GM12878 (cell line): Measurements from ENCODE around the gene TCF7L2. TPM values are rescaled to one million over a fixed set of nuclear protein-coding genes. Genes with fewer than 3 reads are reported as not detected.

Experiments
- ATAC-seq: fragments of 200-7000 bp; cut with Tn5 transposase; 3 replicates; pipeline ENCODE4 v1.9.1; 2020; ENCODE audit warnings: mild to moderate bottlenecking, moderate library complexity
- BruUV-seq: library from RNA; stranded (reverse); fragments of 400-500 nt; replicated peaks from 2 replicates; lab custom pipeline; 2021; lab: Mats Ljungman, UMichigan
- CTCF ChIA-PET: fragments of 300-600 bp; sonication (Branson Sonifier 250); formaldehyde crosslinking; extraction: SDS; loops from one replicate; lab custom pipeline; 2021; ENCODE audit warnings: inconsistent platforms; lab: Yijun Ruan, JAX
- POLR2A ChIA-PET: fragments of 350-600 bp; formaldehyde crosslinking; extraction: SDS; loops from one replicate; lab custom pipeline; 2021; ENCODE audit warnings: inconsistent platforms; lab: Charles Lee
- RAD21 ChIA-PET: fragments of 300-600 bp; sonication (Branson Sonifier 250); formaldehyde crosslinking; loops from one replicate; lab custom pipeline; 2023; ENCODE audit warnings: antibody characterized with exemption; ENCODE audit not compliant: unreplicated experiment; lab: Charles Lee
- SMC1A ChIA-PET: fragments of 300-600 bp; sonication (Branson Sonifier 250); formaldehyde crosslinking; loops from one replicate; lab custom pipeline; 2023; ENCODE audit not compliant: unreplicated experiment, uncharacterized antibody; lab: Charles Lee
- DNase-seq: peaks from one replicate; pipeline ENCODE4 v3.0.0-alpha.2; 2011; ENCODE audit warnings: low read depth, low spot score
- FAIRE-seq: peaks from 3 replicates; lab custom pipeline; 2011; peaks lifted over from hg19 to GRCh38; lab: Jason Lieb, UNC
- H2AFZ ChIP-seq: 2 replicates; pipeline ENCODE4 v1.6.0; 2011; ENCODE audit warnings: low read depth, low read length, control low read depth; ENCODE audit not compliant: control insufficient read depth
- H3K27ac ChIP-seq: 2 replicates; pipeline ENCODE4 v1.5.1; 2011; ENCODE audit warnings: control low read depth; ENCODE audit not compliant: control insufficient read depth, insufficient read depth
- H3K27me3 ChIP-seq, 2 experiments: replicated peaks in 1 of 2; 2 replicates each; pipeline versions ENCODE4 v1.6.0 to v1.6.1; 2011; ENCODE audit warnings: low read length in 1 of 2; ENCODE audit not compliant: control insufficient read depth in 2 of 2, insufficient read depth in 2 of 2
- H3K36me3 ChIP-seq, 2 experiments: 2 replicates each; pipeline ENCODE4 v1.5.1; 2011; ENCODE audit warnings: low read length in 1 of 2; ENCODE audit not compliant: control insufficient read depth in 2 of 2, insufficient read depth in 2 of 2
- H3K4me1 ChIP-seq: 2 replicates; pipeline ENCODE4 v1.6.1; 2011; ENCODE audit warnings: mild to moderate bottlenecking, low read length, moderate library complexity, mixed read lengths; ENCODE audit not compliant: control insufficient read depth, insufficient read depth
- H3K4me2 ChIP-seq: 2 replicates; pipeline ENCODE4 v1.6.0; 2011; ENCODE audit warnings: control low read depth; ENCODE audit not compliant: control insufficient read depth, insufficient read depth
- H3K4me3 ChIP-seq: fragments of 200-600 bp; sonication (generic); 2 replicates; pipeline ENCODE4 v1.5.1; 2016
- H3K79me2 ChIP-seq: 2 replicates; pipeline ENCODE4 v1.6.0; 2011; ENCODE audit warnings: low read length; ENCODE audit not compliant: control insufficient read depth, insufficient read depth
- H3K9ac ChIP-seq: 2 replicates; pipeline ENCODE4 v1.8.0; 2011; ENCODE audit warnings: low read length, control low read depth, mixed read lengths; ENCODE audit not compliant: control insufficient read depth, insufficient read depth
- H3K9me3 ChIP-seq: replicated peaks from 3 replicates; pipeline ENCODE4 v1.5.1; 2011; ENCODE audit warnings: mild to moderate bottlenecking, low read length; ENCODE audit not compliant: control insufficient read depth, insufficient read depth
- H4K20me1 ChIP-seq: 2 replicates; pipeline ENCODE4 v1.6.0; 2011; ENCODE audit not compliant: control insufficient read depth, insufficient read depth
- ASH2L ChIP-seq: fragments of 300-600, 200-600 bp; sonication (generic); IDR thresholded peaks from 2 replicates; pipeline ENCODE4 v1.6.1; 2017; ENCODE audit warnings: low read depth, mild to moderate bottlenecking, borderline replicate concordance
- CHD2 ChIP-seq: IDR thresholded peaks from 2 replicates; pipeline ENCODE4 v1.6.1; 2011; ENCODE audit warnings: low read depth, low read length, improper control_type of control experiment, borderline replicate concordance
- EED ChIP-seq: sonication (generic); IDR thresholded peaks from 2 replicates; pipeline ENCODE4 v1.6.1; 2016; ENCODE audit warnings: antibody characterized with exemption, low read depth
- EP300 ChIP-seq, 2 experiments: fragments of 150-350 bp in 1 of 2; IDR thresholded peaks; 2 replicates each; pipeline ENCODE4 v1.6.1; 2011 to 2012; ENCODE audit warnings: low read depth in 2 of 2, low read length in 2 of 2, borderline replicate concordance in 1 of 2, improper control_type of control experiment in 1 of 2, inconsistent platforms in 1 of 2; ENCODE audit not compliant: control insufficient read depth in 1 of 2
- ESRRA ChIP-seq: IDR thresholded peaks from 2 replicates; pipeline ENCODE4 v1.6.1; 2012; ENCODE audit warnings: mild to moderate bottlenecking, low read length, improper control_type of control experiment
- MTA2 ChIP-seq: fragments of 450-650 bp; IDR thresholded peaks from 2 replicates; pipeline ENCODE4 v1.6.1; 2016; ENCODE audit warnings: low read depth, mild to moderate bottlenecking, moderate library complexity
- SUZ12 ChIP-seq: fragments of 200-600 bp; sonication (generic); IDR thresholded peaks from one replicate; pipeline ENCODE4 v1.6.1; 2018; ENCODE audit warnings: antibody characterized with exemption, mild to moderate bottlenecking; ENCODE audit not compliant: unreplicated experiment
- ZNF274 ChIP-seq: IDR thresholded peaks from one replicate; pipeline ENCODE4 v1.8.0; 2011; ENCODE audit not compliant: insufficient read length, insufficient read depth
- WGBS: methylation state at CpG from one replicate; pipeline ENCODE4 v1.1.6; 2016; ENCODE audit warnings: low lambda C conversion rate; ENCODE audit not compliant: insufficient replicate concordance, insufficient coverage; ENCODE audit errors: missing lambda C conversion rate; 5-methylcytosine and 5-hydroxymethylcytosine counted together
- in situ Hi-C: fragments of 300-500 bp; cut with MboI; formaldehyde crosslinking; loops from 9 replicates; pipeline ENCODE4 v1.14.3; 2018; ENCODE audit warnings: mixed read lengths
- intact Hi-C: fragments of 100-400 bp; cut with micrococcal nuclease; formaldehyde crosslinking; loops from one replicate; pipeline ENCODE4 v1.14.2; 2022; ENCODE audit not compliant: unreplicated experiment
- polyA plus RNA-seq, 11 experiments: library from polyadenylated mRNA; depleted of rRNA in 4 of 11; unstranded in 6 of 11; stranded (reverse) in 5 of 11; fragments of >200 nt; fragmentation: Nextera tagmentation in 4 of 11; fragmentation: Illumina TruSeq in 1 of 11; extraction: Ambion mirVana in 4 of 11; extraction: Trizol in 1 of 11; gene quantifications; 1 replicate in 1 of 11; 2 replicates in 10 of 11; pipeline versions ENCODE4 v1.2.1 to v1.2.3, GENCODE V29; 2011 to 2016; ENCODE audit warnings: inconsistent platforms in 2 of 11, missing spikeins in 2 of 11, low read depth in 1 of 11
- total RNA-seq, 4 experiments: library from RNA; depleted of rRNA in 3 of 4; stranded (reverse); fragments of >200 nt in 3 of 4; fragmentation: Illumina TruSeq in 1 of 4; extraction: Trizol in 1 of 4; gene quantifications; 2 replicates each; pipeline versions ENCODE4 v1.2.1 to v1.2.3, GENCODE V29; 2013 to 2021
- TF ChIP-seq, protein P1 (sequence below): IDR thresholded peaks from 2 replicates; pipeline ENCODE4 v1.6.1; 2011; ENCODE audit warnings: low read depth, mild to moderate bottlenecking, low read length, moderate library complexity, borderline replicate concordance; ENCODE audit errors: extremely low read depth
- TF ChIP-seq, protein P2 (sequence below): IDR thresholded peaks from 2 replicates; pipeline ENCODE4 v1.6.1; 2011; ENCODE audit warnings: low read depth, low read length, improper control_type of control experiment, borderline replicate concordance
- TF ChIP-seq, protein P3 (sequence below): IDR thresholded peaks from 2 replicates; pipeline ENCODE4 v1.6.1; 2011; ENCODE audit warnings: borderline replicate concordance, low read depth, mild to moderate bottlenecking, moderate library complexity, mixed read lengths, low read length; ENCODE audit not compliant: insufficient read depth; ENCODE audit errors: extremely low read length
- TF ChIP-seq, protein P4 (sequence below): fragments of 450-650 bp; IDR thresholded peaks from 2 replicates; pipeline ENCODE4 v1.6.1; 2017; ENCODE audit warnings: mild to moderate bottlenecking, moderate library complexity

Gene TCF7L2
- total and polyA plus RNA-seq, 10 of the 15 experiments (the other 5 are each of a cell fraction or from before 2014, with no cell fraction given) = 0.02 to 1.1 (median 0.35) TPM; not detected in 4

DNA sequence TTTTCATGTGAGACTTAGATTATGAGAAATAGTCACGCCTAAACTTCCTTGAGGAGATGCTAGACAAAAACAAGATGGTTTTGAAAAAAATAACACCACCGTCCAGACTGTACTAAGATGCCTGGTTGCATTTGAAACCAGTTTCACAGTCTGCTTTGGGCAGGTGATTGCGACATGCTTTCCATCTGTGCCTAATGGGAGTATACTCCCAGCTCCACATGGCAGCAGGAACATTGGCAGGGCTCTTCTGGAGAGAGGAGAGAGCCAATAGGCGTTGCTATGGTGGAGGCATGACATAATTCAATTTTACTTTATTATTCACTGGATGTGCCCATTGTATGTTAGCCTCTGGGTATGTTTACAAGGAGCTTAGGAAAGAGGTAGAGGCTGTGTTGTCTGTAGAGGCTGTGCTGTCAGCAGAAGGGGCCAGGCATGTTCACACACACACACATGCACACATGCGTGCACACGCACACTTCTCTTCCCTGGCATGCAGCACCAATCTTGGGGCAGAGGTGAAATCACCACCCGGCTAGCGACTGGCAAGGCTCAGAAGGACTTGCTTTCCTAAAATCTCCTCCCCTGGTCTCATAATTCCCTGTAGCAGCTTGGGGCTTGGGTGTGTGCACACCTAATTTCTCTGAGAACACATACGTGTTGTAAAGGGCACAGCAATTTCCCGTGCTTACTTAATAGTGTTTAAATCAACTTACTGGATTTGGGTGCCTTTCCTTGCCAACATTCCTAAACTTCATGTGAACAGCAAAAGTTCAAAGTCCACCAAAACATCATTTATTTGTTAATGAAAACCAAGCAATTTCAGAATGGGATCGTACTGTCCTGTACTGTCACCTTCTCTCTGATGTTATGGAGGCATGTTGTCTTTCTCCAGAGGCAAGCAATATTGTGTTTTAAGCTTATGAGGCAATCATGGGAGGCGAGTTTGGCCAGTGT, 162.1 kb downstream of the TCF7L2 start (continued):
- TF ChIP-seq MTA2 (no peak), ZNF274 (no peak)

DNA sequence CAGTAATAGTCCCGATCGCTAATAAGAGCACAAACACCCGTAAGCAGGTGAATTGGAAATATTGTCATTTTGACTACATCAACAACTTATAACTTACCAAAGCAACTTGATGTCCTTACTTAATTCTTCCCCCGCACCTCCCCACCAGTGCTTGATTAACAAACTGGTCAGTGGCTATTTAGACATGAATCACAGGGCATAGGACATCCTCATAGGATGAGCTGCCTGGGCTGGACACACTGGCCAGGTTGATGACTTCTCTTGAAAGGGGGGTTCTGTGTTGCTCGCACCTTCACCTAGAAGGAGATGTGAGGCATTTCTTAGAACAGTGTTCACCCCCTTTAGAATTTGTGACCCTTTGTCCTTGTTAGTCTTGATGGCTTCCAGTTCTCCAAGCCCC, 163.2 kb downstream of the TCF7L2 start:
- ChIA-PET RAD21 (no interaction called here), POLR2A (no interaction called here), CTCF (no interaction called here), SMC1A (no interaction called here)
- Histone ChIP-seq H3K79me2 (no peaks in the 10 kb centered on the region), H3K9ac (no peak overlapping the region), H3K9me3 (no peaks in the 10 kb centered on the region), H3K36me3 (no peaks in the 10 kb centered on the region), H4K20me1 (no peaks in the 10 kb centered on the region), H3K27ac (no peak overlapping the region), H3K4me2 (no peak overlapping the region), H2AFZ (no peak overlapping the region), H3K27me3 (no peaks in the 10 kb centered on the region; a peak in 1 of 4 replicates), H3K4me3 (no peak overlapping the region), H3K4me1 (no peaks in the 10 kb centered on the region)
- no peak for FAIRE-seq
- no peak for ATAC-seq
- DNase-seq = no peak
- WGBS = 77% methylated on average over 5 of the region's 5 CpGs
- intact Hi-C loops = no loop called here
- BruUV-seq = no TSS peak
- in situ Hi-C loops = no loop called here
- TF ChIP-seq, protein P1, sequence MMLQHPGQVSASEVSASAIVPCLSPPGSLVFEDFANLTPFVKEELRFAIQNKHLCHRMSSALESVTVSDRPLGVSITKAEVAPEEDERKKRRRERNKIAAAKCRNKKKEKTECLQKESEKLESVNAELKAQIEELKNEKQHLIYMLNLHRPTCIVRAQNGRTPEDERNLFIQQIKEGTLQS = no peak
- TF ChIP-seq CHD2 (no peak), SUZ12 (no peak), ASH2L (no peak), ESRRA (no peak), EP300 (IDR thresholded peaks at IDR 0.05; ENCODE audit: borderline replicate concordance in 1 of 2, control insufficient read depth in 1 of 2, low read depth in 2 of 2, low read length in 2 of 2) (no peak), EED (no peak)
- TF ChIP-seq, protein P2, sequence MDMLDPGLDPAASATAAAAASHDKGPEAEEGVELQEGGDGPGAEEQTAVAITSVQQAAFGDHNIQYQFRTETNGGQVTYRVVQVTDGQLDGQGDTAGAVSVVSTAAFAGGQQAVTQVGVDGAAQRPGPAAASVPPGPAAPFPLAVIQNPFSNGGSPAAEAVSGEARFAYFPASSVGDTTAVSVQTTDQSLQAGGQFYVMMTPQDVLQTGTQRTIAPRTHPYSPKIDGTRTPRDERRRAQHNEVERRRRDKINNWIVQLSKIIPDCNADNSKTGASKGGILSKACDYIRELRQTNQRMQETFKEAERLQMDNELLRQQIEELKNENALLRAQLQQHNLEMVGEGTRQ = no peak
- TF ChIP-seq, protein P3, sequence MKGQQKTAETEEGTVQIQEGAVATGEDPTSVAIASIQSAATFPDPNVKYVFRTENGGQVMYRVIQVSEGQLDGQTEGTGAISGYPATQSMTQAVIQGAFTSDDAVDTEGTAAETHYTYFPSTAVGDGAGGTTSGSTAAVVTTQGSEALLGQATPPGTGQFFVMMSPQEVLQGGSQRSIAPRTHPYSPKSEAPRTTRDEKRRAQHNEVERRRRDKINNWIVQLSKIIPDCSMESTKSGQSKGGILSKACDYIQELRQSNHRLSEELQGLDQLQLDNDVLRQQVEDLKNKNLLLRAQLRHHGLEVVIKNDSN = no peak
- TF ChIP-seq, protein P4, sequence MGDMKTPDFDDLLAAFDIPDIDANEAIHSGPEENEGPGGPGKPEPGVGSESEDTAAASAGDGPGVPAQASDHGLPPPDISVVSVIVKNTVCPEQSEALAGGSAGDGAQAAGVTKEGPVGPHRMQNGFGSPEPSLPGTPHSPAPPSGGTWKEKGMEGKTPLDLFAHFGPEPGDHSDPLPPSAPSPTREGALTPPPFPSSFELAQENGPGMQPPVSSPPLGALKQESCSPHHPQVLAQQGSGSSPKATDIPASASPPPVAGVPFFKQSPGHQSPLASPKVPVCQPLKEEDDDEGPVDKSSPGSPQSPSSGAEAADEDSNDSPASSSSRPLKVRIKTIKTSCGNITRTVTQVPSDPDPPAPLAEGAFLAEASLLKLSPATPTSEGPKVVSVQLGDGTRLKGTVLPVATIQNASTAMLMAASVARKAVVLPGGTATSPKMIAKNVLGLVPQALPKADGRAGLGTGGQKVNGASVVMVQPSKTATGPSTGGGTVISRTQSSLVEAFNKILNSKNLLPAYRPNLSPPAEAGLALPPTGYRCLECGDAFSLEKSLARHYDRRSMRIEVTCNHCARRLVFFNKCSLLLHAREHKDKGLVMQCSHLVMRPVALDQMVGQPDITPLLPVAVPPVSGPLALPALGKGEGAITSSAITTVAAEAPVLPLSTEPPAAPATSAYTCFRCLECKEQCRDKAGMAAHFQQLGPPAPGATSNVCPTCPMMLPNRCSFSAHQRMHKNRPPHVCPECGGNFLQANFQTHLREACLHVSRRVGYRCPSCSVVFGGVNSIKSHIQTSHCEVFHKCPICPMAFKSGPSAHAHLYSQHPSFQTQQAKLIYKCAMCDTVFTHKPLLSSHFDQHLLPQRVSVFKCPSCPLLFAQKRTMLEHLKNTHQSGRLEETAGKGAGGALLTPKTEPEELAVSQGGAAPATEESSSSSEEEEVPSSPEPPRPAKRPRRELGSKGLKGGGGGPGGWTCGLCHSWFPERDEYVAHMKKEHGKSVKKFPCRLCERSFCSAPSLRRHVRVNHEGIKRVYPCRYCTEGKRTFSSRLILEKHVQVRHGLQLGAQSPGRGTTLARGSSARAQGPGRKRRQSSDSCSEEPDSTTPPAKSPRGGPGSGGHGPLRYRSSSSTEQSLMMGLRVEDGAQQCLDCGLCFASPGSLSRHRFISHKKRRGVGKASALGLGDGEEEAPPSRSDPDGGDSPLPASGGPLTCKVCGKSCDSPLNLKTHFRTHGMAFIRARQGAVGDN = no peak
